NCI-H748 (cell line): ENCODE results near the gene CASQ2.

Experiments used
- DNase-seq: peaks from one replicate; lab custom pipeline; 2025; ENCODE audit not compliant: unreplicated experiment; lab: John Stamatoyannopoulos, UW

Gene CASQ2

GRCh38 chr1:115768549-115768948 is at the start of gene CASQ2:
CASQ2 (minus strand) TSS chr1:115768714; CDS start chr1:115768541, 173 bp downstream.
- DNase-seq = no peak

GRCh38 chr1:115815694-115816093 is 47.2 kb upstream of the CASQ2 start:
- DNase-seq = no peak

GRCh38 chr1:115814685-115815398 is 46.3 kb upstream of the CASQ2 start:
- DNase-seq = no peak

DNA sequence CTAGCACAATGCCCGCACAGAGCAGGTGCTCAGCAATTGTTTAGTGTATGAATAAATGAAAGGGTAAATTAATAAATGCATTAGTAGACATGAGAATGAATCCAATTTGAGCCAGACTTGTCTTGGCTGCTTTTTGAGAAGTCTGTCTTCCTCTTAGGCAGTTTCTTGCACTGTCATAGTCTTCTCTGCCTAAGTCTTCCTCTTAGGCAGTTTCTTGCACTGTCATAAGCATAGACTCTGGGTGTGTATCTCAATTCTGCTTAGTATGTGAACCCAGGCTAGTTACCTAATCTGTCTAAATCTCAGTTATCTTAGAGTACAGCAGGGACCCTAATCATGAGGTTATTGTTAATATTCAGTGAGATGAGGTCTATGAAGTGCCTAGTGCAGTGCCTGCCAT is 45.2 kb upstream of the CASQ2 start:
- no peak for DNase-seq

GRCh38 chr1:115811140-115811828 is 42.8 kb upstream of the CASQ2 start:
- no peak for DNase-seq

DNA sequence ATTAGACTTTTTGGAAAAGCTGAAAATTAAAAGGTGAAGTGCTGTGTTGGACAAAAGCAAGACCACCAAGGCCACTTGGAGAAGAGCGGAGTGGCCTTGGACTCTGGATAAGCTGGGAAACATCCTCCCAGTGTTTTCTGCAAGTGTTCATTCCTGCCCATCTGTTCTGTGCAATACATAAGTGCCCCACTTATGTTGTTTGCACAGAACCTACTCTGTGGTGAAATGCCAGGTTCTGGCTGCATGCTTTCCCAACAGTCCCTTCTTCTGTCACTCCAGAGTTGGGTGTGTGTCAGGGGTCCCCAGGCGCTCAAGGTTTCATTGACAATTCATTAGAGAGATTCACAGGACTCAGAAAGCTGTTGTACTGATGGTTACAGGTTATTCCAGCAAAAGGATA is 42.1 kb upstream of the CASQ2 start:
- DNase-seq = peak; percentile 29

DNA sequence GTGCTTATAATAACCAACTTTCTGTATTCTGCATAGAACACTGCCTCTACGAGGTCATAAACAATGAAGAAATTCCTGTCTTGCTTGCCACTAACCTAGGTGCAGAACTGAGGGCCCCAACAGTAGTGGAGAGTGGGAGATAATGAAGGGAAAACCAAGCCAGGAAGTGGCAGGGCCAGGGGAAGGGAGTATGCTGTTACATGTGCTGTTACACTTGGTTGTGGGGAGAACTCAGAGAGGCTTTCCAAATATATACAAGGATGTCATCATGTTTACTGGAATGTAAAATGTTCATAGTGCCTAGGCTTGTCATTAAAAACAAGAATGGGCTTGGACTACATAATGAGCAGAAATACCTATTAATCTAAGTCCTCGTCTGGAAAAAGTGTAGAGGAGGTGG is 41.3 kb upstream of the CASQ2 start:
- no peak for DNase-seq

DNA sequence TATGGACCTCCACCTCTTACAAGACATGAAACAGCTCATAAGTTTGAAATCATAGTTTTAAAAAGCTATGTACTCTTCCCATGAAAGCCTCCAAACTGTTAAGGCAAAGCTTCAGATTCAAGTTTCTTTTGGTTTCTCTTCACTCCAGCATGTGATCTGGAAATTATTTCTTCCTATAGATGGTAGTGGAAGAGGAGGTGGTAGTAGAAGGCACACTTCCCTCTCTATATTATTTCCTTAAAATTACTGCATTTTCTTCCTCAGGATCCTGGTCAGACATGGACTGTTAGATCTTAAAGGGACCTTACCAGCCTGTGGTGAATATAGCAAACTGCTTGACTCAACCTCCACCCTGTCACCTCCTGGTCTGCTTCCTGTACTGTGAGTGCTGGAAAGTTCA is 40.6 kb upstream of the CASQ2 start:
- no peak for DNase-seq

GRCh38 chr1:115807723-115808122 is 39.2 kb upstream of the CASQ2 start:
- DNase-seq = peak; percentile 67

GRCh38 chr1:115805597-115805996 is 37.1 kb upstream of the CASQ2 start:
- DNase-seq = no peak

- no peak for DNase-seq
These were observed 33.9 kb upstream of the CASQ2 start for GRCh38 chr1:115802416-115802815.

DNA sequence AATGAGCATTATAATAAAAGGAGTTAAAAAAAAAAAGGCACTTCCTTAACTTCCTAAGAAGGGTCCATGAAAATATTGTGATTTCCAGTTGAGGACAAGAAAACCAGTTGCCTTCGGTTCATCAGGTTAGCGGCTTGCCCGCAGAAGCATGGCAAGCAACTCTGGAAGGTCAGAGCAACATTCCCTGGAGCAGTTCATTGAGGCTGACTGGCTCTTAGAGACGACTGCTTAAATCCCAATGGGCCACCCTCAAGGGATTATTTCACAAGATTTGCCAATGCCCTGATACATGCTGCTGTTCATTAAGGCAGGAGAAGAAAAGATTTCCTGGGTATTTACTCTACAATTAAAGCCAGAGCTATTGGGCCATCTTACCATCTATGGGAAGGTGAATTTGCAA is 29.0 kb upstream of the CASQ2 start:
- DNase-seq = no peak

DNA sequence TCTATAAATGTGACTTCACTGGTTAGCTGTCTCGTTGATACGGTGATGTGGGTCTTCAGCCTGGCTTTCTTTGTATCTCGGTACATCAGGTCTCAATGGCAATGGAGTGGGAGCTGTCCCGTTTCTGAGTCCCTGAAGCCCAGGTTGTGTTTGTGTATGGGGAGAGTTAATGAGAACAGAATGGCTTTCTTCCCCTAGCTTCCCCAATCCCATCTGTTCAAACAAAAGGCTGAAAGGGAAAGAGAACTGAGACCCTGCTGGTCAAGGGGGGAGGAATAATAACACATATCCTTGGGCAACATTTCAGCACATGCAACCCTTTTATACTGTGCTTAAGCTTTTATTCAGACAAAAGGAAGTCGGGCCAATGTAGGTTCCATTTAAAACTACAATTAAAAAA is 28.4 kb upstream of the CASQ2 start:
- DNase-seq = peak; percentile 33

- DNase-seq = no peak
These were observed 27.5 kb upstream of the CASQ2 start for GRCh38 chr1:115796036-115796435.

- DNase-seq = no peak
These were observed 26.6 kb upstream of the CASQ2 start for GRCh38 chr1:115794976-115795639.

DNA sequence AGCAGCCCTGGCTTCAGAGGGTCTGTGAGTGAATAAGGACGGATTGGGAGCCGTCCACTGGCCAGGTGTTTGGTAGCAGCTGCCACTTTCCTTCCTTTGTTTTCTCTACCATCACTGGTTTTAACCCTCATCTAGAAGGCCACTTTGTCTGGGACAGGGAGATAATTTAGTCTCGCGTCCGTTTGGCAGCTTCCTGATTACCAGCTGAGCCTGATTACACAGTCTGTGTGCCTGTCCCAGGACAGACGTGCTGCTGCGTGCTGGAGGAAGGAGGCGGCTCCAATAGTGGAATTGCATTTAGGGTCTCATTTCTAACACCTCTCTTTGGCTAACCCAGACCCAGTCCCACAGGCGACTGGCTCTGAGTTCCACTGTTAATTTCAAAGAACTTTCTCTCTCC is 24.6 kb upstream of the CASQ2 start:
- DNase-seq = no peak

DNA sequence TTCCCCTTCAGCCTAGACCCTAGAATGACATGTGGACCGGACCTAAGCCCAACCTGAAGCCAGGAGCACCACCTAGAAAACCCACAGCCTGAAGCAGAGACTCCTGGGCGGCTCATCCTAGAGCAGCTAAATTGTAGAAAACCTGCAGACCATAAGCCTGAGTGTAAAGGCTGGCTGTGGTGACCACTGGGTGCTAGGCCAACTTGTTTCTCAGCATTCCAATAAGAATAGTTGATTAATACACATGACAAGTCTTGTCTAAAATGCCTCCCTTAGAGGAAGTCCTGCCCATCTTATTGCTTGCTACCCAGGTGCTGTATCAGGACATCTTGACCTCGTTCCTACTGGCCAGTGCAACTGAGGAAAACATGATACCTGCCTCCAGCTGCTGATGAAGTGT is 23.3 kb upstream of the CASQ2 start:
- DNase-seq = no peak

DNA sequence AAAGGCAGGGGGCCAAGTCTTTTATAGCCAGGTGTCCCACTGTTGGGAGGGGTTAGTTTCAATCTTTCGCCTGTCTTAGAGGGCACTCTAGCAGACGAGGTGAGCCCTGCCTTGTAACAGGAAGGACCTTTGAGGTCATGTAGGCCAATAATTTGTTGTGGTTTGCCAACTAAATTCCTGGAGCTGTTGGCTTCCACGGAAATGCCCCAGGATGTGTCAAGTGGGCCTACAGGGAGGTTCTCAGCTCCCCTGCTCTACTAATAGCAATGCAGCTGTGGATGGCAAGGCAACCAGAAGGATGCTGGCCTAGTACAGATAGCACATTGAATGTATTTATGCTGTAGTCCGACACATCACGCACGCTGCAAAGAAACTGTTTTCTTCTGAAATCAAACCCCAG is 22.3 kb upstream of the CASQ2 start:
- no peak for DNase-seq

- DNase-seq = no peak
These were observed 21.8 kb upstream of the CASQ2 start for GRCh38 chr1:115790356-115790755.

DNA sequence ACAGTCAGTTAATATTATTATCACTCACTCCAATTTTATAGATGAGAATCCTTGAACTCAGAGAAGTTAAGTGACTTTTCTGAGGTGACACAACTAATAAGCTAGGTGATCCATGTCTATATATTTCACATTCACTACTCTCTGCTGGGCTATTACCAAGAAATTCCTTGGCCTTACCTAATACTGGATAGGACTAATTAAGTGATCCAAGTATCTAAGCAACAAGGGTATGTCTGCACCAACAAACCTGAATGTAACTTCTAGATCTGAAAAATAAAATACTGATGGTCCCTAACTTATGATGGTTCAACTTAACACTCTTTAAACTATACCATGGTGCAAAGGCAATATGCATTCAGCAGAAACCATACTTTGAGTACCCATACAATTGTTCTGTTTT is 14.8 kb upstream of the CASQ2 start:
- no peak for DNase-seq

DNA sequence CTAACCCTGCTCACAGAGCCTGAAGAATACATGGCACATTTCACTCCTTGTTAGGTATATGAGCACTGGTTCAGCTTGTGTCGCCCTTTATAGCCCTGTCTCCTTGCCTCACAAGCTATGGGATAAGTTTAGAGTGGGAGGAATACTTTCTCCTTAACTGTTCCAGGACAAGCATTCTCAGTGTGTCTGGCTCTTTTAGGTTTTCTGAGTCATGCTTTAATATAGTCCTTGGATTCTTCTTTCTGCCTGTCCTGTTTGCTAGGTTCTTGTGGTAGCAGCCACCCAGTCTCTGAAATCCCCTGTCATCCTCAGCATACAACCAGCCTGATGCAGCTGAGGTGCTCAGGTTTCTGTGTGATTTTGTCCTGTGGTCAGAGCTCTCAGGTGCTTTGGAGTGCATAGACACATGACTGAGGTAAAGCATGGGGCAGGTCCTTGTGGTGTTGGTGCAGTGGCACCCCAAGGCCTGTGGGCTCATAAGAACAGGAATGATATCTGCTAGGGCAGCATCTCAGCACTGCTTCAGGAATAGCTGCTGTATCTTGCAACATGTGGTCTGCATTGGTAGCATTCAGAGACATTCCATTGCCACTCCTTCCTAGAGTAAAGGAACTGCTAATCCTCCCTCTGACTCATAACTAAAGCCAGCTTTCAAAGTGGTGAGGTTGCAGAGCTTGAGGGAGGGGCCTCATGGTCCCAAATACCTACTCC is 14.2 kb upstream of the CASQ2 start:
- DNase-seq = no peak

- DNase-seq = no peak
These were observed 13.3 kb upstream of the CASQ2 start for GRCh38 chr1:115781851-115782250.
